ENCODE measurements around the gene AUTS2. TPM values are rescaled to one million over a fixed set of nuclear protein-coding genes. Genes with fewer than 3 reads are reported as not detected.

AUTS2 gene
- total RNA-seq, 1 experiment from 2014 or later: 4.6 TPM

GRCh38 chr7:69754476-69754875 lies 156.2 kb downstream of the AUTS2 start:
- no peak for DNase-seq (ENCODE audit: low read depth)

- no peak for DNase-seq (ENCODE audit: low read depth)
These were observed 158.0 kb downstream of the AUTS2 start for GRCh38 chr7:69756235-69756634.

GRCh38 chr7:69757528-69757927 lies 159.3 kb downstream of the AUTS2 start:
- DNase-seq (ENCODE audit: low read depth): no peak

GRCh38 chr7:69757981-69758430 lies 159.7 kb downstream of the AUTS2 start:
- DNase-seq (ENCODE audit: low read depth): no peak

- DNase-seq (ENCODE audit: low read depth): no peak
These were observed 161.1 kb downstream of the AUTS2 start for GRCh38 chr7:69759373-69759772.

GRCh38 chr7:69761290-69761922 lies 163.1 kb downstream of the AUTS2 start:
- DNase-seq (ENCODE audit: low read depth): no peak

GRCh38 chr7:69762821-69763352 lies 164.6 kb downstream of the AUTS2 start:
- DNase-seq (ENCODE audit: low read depth): no peak

- DNase-seq (ENCODE audit: low read depth): no peak
These were observed 165.2 kb downstream of the AUTS2 start for GRCh38 chr7:69763513-69763912.

- DNase-seq (ENCODE audit: low read depth): no peak
These were observed 165.9 kb downstream of the AUTS2 start for GRCh38 chr7:69764147-69764546.

- no peak for DNase-seq (ENCODE audit: low read depth)
These were observed 166.4 kb downstream of the AUTS2 start for GRCh38 chr7:69764681-69765080.

- DNase-seq (ENCODE audit: low read depth): no peak
These were observed 167.6 kb downstream of the AUTS2 start for GRCh38 chr7:69765879-69766278.

GRCh38 chr7:69768986-69769595 lies 170.8 kb downstream of the AUTS2 start:
- no peak for DNase-seq (ENCODE audit: low read depth)

- no peak for DNase-seq (ENCODE audit: low read depth)
These were observed 171.6 kb downstream of the AUTS2 start for GRCh38 chr7:69769826-69770225.

- no peak for DNase-seq (ENCODE audit: low read depth)
These were observed 172.3 kb downstream of the AUTS2 start for GRCh38 chr7:69770613-69771012.

- DNase-seq (ENCODE audit: low read depth): no peak
These were observed 174.6 kb downstream of the AUTS2 start for GRCh38 chr7:69772718-69773436.

GRCh38 chr7:69773535-69774225 lies 175.4 kb downstream of the AUTS2 start:
- DNase-seq (ENCODE audit: low read depth): no peak

GRCh38 chr7:69775231-69775771 lies 177.0 kb downstream of the AUTS2 start:
- DNase-seq (ENCODE audit: low read depth): no peak

GRCh38 chr7:69776611-69777010 lies 178.3 kb downstream of the AUTS2 start:
- no peak for DNase-seq (ENCODE audit: low read depth)

- no peak for DNase-seq (ENCODE audit: low read depth)
These were observed 179.9 kb downstream of the AUTS2 start for GRCh38 chr7:69778138-69778537.

GRCh38 chr7:69780379-69780778 lies 182.1 kb downstream of the AUTS2 start:
- no peak for DNase-seq (ENCODE audit: low read depth)

- no peak for DNase-seq (ENCODE audit: low read depth)
These were observed 183.2 kb downstream of the AUTS2 start for GRCh38 chr7:69781412-69781846.

All from HT1080 (cell line).